AG08395 (cell line): ENCODE data around the gene PRCP.
"Not testable (repeated sequence)": the region's sequence is repeated elsewhere in the genome, so short reads cannot be mapped to it uniquely, and the experiment has no call there.

ENCODE experiments used
- DNase-seq: peaks from one replicate; pipeline ENCODE4 v3.0.0; 2012; ENCODE audit warnings: mixed read lengths, low spot score

PRCP gene

GRCh38 chr11:82872377-82873150 is 27.7 kb downstream of the PRCP start:
- no peak for DNase-seq

DNA sequence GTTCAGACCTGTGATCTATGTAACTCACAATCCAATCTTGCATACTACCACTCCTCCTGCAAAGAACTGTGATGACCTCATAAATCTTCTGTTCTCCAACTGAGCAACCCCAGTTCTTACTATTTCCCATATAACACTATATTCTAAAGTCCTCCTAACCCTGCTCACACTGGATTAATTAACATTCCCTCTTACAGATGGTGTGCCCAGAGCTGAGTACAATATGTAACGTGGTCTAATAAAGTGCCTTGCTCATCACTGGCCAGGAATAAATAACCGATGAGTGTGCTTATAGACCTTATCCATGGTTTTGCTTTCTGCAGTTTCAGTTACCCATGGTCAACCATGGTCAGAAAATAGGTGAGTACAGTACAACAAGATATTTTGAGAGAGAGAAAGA is 28.6 kb downstream of the PRCP start:
- peak; percentile 8 for DNase-seq

- peak; percentile 7 for DNase-seq
Measured at GRCh38 chr11:82869657-82870056, 30.6 kb downstream of the PRCP start.

DNA sequence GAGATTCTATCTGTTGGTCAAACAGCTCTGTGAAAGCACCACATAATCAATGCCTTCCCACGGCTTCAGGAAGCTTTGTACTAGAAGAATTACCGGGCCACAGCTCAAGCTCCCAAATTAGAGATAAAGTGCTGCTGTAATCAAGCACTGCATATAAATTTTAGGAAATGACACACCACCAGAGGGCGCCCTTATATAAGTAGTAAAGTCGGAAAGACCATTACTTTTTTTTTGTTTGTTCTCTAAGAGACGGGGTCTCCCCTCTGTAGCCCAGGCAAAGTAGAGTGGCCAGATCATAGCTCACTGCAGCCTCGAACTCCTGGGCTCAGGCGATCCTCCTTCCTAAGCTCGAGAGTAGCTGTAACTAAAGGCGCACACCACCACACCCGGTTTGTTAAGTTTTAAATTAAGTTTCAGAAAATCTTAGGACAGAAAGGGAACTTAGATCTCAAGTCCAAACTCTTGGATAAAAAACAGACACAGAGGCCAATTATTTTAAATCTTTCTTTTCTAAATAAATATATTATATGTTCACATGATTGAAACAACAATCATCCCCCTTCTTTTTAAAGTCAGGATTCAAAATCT is 32.6 kb downstream of the PRCP start:
- DNase-seq = peak; percentile 61

DNA sequence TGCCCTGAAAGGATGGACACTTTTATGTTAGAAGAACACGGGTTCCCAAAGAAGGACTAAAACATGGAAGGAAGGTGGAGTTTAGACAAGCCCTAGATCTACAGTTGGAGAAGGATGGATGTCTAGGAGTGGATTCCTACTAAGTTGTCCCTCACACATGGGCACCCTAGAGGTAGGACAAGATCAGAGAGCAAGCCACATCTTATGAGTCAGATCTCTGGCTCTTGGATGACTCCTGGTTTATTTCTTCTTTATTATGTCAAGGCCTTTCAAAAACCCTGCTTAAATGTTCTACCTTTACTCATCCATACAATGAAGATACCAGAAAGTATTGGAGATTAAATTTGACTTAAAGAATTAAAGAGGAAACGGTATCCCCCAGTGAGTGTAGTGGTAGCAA is 34.4 kb downstream of the PRCP start:
- DNase-seq = peak; percentile 24

DNA sequence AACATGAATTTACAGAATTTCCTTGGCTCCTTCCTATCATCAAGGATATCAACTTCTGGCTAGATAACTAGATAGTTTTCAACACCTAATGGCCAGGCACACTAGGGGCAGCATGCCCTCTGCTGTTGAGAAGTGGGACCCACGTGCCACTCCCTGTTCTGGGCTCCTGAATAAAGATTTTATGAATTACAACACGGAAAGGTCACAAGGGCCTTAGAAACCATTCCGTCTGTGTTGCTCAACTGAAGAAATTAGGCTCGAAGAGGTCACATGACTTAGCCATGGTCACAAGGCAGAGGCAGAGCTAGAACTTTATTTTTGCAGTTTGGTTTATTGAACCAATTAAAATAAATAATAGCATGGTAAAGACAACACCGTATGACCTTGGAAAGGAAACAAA is 36.0 kb downstream of the PRCP start:
- DNase-seq = peak; percentile 57

DNA sequence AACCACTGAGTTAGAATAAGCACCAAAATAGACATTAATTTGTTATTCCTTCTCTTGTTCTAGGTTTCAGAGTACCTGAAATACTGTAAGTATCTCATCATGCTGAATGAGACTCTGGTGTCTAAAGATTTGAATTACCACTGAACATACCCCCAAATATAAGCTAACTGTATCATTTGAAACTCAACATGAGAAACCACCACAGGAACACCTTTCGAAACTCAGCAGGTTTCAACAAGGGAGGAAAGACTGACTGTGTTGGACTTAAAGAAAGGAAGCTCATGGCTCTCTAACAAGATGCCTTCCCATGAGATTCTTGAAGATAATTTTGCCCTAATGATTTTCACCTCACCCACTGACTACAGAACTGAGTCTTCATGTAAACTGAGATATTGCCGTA is 37.0 kb downstream of the PRCP start:
- no peak for DNase-seq

GRCh38 chr11:82862379-82862778 is 37.9 kb downstream of the PRCP start:
- no peak for DNase-seq

- DNase-seq = no peak
Measured at GRCh38 chr11:82859750-82860149, 40.5 kb downstream of the PRCP start.

GRCh38 chr11:82858556-82859091 is 41.6 kb downstream of the PRCP start:
- peak; percentile 62 for DNase-seq

DNA sequence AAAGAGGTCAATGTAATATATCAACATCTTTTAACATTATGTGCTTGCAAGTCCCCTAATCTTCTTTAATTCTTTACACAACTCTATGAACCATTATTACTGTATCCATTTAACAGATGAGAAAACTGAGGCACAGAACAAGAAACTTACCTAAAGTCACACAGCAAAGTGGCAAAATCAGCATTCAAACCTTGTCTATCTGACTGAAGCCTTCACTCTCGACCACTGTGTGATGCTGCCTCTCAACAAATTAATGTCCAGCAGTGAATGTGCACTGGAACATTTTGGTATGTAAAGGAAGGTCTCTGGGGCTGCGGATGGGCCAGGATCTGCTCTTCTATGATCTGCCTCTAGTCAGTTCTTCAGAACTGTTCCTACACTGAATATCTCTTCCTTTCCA is 42.1 kb downstream of the PRCP start:
- no peak for DNase-seq

GRCh38 chr11:82857145-82857544 is 43.1 kb downstream of the PRCP start:
- no peak for DNase-seq

DNA sequence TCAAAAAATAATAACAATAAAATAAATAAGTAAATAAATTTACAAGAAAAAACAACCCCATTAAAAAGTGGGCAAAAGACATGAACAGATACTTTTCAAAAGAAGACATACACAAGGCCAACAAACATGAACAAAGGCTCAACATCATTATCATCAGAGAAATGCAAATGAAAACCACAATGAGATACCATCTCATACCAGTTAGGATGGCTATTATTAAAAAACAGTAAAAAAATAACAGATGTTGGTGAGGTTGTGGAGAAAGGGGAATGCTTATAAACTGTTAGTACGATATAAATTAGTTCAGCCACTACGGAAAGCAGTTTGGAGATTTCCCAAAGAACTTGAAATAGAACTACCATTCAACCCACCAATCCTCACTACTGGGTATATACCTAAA is 44.6 kb downstream of the PRCP start:
- no peak for DNase-seq

DNA sequence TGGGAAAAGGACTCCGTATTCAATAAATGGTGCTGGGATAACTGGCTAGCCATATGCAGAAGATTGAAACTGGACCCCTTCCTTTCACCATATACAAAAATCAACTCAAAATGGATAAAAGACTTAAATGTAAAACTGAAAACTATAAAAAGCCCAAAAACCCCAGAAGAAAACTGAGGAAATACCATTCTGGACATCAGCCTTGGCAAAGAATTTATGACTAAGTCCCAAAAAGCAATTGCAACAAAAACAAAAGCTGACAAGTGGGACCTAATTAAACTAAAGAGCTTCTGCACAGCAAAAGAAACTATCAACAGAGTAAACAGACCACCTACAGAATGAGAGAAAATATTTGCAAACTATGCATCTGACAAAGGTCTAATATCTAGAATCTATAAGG is 45.3 kb downstream of the PRCP start:
- not testable (repeated sequence) for DNase-seq

DNA sequence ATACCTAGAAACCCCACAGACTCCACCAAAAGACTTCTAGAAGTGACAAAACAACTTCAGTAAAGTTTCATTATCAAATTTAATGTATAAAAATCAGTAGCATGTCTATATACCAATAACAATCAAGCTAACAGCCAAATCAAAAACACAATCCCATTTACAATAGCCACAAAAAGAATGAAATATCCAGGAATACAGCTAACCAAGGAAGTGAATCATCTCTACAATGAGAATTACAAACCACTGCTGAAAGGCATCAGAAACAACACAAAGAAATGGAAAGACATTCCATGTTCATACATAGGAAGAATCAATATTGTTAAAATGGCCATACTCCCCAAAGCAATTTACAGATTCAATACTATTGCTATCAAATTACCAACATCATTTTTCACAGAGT is 46.0 kb downstream of the PRCP start:
- DNase-seq = no peak

DNA sequence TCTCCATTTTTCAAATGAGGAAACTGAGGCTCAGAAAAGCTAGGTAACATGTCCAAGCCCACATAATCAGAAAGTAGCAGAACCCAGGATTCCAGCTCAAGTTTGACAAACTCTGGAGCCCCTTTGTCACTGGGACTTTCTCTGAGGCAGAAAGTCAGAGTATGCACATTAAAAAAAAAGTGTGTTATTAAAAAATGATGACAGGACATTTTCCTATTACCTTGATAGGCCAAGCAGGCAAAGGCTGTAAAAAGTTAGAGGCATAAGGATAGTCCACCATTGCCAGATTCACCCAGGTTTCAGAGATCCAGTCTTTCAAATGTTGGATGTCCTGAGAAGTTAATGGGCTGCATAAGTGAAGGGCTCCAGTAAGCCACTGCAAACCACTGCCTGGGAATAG is 51.4 kb downstream of the PRCP start:
- DNase-seq = no peak

DNA sequence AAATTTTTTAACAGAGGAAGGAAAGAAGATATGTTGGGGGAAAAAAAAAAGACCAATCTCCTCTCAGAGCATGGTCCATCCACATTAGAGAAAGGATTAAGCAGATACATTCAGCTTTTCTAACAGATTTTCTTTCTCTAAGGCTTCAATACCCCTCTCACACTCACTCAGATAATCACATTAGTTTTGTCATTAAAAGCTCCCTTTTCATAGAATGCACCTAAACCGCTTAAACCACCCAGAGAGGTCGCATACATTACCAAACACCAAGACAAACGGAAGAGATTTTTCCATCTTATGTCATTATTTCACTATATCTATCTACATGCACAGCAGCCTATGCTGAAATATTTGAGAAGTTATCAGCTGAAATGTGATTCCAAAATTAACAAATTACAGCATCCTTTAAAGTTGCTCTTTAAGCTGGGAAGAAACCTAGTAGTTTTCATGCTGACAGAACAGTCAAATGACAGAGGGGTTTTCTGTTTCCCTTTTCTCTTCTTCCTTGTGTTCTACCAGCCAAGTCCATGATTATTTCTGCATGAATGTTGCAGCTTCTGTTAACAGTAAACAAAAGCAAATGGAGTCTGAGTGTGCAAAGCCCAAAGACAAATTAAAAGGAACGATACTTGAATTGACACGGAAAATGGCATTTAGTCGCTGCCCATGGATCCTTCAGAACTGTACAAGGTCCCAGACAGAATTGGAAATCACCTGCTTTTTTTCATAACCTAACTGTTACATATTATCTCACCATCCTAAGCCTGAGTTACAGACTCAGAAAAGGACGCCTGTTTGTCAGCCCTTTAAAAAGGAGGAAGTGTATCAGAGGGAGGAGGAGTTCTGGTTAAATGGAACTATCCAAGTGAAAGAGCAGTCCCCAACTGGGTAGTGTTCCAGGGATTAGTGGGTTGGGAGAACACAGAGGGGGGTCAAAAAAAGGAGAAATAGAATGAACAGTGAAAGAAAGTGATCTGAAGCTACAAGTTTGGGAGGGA is 54.6 kb downstream of the PRCP start:
- DNase-seq = no peak

GRCh38 chr11:82843057-82843795 is 57.0 kb downstream of the PRCP start:
- no peak for DNase-seq

- DNase-seq = no peak
Measured at GRCh38 chr11:82842019-82842418, 58.2 kb downstream of the PRCP start.

GRCh38 chr11:82837650-82838049 is 62.6 kb downstream of the PRCP start:
- DNase-seq = no peak

DNA sequence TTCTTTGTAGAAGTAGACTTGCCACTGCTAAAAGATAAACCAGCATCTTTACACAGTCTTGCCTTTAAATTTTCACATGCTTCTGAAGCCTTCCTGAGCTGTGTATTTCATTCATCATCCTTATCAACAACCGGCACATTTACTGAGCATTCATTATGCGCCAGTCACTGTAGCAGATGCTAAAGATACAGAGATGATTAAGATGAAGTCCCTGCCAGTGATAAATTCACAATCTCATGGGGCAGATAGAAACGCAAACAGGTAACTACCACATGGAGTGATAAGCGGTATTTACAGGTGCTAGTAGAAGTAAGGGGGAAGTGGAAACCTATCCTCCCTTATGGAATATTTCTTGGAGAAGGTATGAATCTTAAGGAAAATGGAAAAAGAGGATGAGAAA is 67.2 kb downstream of the PRCP start:
- no peak for DNase-seq

DNA sequence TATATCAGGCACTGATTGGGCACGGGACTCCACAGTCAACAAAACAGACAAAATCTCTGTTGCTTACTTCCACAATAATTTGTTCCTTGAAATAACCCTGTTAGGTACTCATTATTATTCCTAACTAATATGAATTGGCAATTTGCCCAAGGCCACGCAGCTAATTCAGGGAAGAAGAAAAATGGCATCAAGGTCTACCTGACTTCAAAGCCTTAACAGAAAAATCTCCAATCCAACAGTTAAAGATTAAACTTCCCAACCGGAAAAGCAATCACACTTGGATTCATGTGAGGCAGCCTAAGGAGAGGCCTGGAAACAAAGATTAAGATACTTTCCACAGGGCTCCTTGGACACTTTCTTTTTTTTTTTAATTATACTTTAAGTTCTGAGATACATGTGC is 68.9 kb downstream of the PRCP start:
- no peak for DNase-seq
